HG02763 (cell line): Measurements from ENCODE around the gene ANKLE1.

Source experiments
- ATAC-seq: cut with Tn5 transposase; IDR thresholded peaks from one replicate; pipeline ENCODE4 v1.9.1; 2021; ENCODE audit warnings: mild to moderate bottlenecking, moderate library complexity; ENCODE audit not compliant: unreplicated experiment

ANKLE1 gene

DNA sequence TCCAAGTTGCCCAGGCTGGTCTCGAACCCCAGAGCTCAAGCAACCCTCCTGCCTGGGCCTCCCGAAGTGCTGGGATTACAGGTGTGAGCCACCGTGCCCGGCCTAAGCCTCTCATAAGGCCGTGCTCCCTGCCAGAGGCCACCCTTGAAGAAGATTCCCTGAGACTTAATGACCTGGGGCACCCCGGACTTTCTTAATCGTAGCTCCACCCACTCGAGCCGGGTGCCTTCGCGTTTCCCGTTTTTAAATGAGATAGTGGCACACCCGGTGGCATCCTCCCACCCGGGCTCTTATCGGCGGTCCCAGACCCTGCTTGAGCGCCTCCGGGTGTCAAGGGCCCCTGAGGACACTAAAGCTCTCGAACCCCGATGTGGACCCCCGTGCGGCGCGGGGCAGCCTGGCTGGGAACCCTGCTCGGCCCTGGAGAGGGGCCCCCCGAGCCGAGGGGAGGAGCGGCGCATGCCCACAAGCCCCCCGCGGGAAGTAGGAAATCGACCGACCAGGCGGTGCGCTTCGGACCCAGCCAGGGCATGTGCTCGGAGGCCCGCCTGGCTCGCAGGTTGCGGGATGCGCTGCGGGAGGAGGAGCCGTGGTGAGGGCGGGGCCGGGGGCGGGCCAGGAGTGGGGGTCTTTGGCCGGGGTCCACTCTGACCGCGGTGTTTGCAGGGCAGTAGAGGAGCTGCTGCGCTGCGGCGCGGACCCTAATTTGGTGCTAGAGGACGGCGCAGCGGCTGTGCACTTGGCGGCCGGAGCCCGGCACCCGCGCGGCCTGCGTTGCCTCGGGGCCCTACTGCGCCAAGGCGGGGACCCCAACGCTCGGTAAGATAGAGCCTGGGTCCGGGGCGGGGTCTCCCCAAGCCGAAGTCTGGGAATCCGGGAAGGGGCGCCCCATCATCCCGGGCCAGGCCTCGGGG is at the start of gene ANKLE1:
Gene ANKLE1, plus strand, starts transcription at position 511 of the 914 bp plus-strand sequence. Its CDS starts 20 bp downstream, at position 531.
- no peak for ATAC-seq

DNA sequence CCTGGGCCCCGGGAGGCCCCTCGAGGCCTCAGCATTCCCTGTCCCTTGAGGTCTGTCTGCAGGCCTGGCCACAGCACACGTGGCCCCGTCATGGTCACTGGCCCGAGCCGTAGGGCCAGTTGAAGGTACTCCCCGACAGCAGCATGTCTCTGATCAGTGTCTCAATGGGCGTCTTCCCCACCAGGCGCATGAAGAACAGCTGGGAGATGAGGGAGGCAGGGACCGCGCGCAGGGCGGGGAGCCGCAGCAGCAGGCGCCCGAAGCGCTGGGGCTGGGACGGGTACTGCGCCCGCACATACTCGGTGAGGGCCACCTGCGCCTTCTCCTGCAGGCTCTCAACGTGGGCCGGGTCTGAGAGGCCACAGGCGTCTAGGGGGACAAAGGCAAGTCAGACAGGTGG is 49.4 kb upstream of the ANKLE1 start:
- no peak for ATAC-seq

- peak; percentile 11 for ATAC-seq
These were observed 46.8 kb upstream of the ANKLE1 start for GRCh38 chr19:17234911-17235299.

DNA sequence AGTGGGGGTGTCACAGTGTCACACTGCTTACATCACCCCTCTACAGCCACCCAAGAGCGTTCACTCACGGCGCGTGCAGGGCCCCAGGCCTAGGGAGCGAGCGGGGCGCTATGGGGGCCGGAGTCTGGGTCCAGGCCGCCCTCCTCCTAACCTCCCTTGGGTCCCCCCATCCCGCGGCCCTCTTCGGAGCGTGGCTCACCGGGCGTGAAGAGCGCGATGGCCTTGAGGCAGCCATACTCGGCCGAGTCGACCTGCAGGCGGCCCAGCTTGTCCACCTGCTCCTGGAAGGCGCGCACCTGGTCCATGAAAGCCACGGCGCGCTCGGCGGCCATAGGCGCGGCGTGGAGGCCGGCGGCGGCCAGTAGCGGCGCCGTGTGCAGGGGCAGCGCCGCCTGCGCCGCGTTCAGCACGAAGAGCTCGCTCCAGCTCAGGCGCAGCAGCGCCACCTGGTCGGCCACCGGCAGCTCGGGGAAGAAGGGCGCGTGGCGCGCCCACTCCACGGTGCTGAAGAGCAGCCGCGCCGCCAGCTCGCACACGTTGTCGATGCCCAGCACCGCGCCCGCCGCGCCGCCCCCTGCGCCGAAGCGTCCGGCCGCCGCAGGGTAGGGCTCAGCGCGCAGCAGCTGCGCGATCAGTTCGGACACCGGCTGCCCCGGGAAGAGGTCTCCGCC is 46.3 kb upstream of the ANKLE1 start:
- peak; percentile 69 for ATAC-seq

- no peak for ATAC-seq
These were observed 45.5 kb upstream of the ANKLE1 start for GRCh38 chr19:17235971-17236777.

DNA sequence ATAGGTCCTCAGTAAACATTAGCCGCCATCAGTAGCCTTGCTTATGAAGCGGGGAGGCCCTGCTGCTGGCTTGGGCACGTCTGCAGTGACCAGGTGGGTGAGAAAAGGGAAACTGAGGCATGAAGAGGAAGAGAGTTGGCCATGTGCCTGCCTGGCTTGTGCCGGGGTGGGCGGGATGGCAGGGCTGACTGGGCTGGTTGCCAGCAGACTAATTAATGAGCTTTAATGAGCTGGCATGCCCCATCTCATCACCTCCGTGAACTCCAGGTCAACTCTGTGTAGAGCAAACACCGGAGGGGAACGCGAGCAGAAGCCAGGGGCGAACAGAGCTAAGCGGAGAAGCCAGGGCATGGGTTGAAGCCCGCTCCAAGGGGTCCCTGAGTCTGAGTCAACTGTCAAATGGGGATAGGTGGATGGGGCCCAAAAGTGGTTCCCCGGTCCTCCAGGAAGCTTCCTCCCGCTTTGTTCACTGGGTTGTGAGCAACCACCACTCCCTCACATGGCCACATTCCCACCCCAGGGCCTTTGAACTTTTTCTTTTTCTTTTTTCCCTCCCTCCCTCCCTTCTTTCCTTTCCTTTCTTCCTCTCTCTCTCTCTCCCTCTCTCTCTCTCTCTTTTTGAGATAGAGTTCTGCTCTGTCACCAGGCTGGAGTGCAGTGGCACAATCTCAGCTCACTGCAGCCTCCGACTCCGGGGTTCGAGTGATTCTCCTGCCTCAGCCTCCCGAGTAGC is 44.7 kb upstream of the ANKLE1 start:
- ATAC-seq, result no peak

DNA sequence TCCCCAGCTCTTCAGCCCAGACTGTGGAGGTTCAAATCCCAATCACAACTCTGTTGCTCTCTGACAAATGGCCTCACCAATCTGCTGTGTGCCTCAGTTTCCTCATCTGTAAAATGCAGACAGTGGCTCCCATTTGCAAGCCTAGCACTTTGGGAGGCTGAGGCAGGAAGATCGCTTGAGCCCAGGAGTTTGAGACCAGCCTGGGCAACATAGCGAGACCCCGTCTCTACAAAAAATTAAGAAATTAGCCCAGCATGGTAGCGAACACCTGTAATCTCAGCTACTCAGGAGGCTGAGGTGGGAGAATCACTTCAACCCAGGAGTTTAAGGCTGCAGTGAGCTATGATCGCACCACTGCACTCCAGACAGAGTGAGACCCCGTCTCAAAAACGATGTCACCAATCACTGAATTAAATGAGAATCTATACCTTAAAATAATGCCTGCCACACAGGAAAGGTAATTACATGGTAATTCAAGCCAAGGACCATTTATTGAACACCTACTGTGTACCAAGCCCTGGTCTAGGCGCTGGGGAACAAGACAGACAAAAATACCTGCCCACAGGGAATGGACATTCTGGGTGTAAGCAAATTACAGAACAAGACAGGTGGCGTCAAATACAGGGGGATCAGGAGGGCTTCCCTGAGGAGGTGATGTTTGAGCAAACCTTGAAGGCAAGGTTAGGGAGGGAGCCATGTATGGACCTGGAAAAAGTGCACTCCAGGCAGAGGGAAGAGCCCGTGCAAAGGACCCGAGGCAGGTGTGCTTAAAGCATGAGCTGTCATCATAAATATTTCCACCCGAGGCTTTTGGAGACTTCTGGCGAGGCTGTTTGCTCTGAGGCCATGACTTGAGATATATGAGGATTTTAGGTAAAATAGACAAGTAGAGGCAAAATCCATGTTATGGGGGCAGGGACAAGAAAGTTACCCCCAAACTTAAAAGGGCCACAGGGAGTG is 43.7 kb upstream of the ANKLE1 start:
- ATAC-seq, result no peak

GRCh38 chr19:17240062-17240752 is 41.5 kb upstream of the ANKLE1 start:
- no peak for ATAC-seq

DNA sequence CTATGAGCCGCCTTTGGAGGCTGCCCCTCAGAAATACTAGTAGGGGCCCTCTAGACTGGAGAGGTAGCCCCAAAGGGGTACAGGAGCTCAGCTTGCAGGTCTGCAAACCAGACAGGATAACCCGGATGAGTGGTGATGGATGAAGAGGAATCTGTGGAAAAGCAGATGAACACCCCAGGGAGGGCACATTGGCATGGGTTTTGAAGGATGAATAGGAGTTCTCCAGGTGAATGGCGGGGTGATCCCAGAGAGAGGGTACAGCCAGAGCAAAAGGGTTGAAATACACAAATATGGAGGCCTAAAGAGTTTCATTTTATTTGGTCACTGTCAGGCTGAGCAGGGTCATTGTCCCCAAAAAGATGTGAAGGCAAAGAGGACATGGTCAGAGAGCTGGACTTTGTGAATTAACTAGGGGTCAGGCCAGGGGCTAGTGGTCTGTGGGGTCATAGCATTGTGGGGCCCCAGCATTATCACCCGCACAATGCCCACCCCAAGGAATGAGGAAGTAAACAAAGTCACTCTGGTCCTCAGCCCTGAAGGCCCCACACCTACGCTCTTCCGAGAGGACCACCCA is 40.8 kb upstream of the ANKLE1 start:
- no peak for ATAC-seq

- no peak for ATAC-seq
These were observed 39.1 kb upstream of the ANKLE1 start for GRCh38 chr19:17242431-17243208.

- no peak for ATAC-seq
These were observed 38.4 kb upstream of the ANKLE1 start for GRCh38 chr19:17243211-17243829.

- no peak for ATAC-seq
These were observed 37.7 kb upstream of the ANKLE1 start for GRCh38 chr19:17243830-17244617.

- ATAC-seq, result peak; percentile 4
These were observed 36.8 kb upstream of the ANKLE1 start for GRCh38 chr19:17244618-17245534.

GRCh38 chr19:17245535-17245984 is 36.1 kb upstream of the ANKLE1 start, which contains the start of gene NR2F6:
NR2F6 (minus strand) TSS chr19:17245919; CDS start chr19:17245220, 699 bp downstream.
- ATAC-seq, result no peak
